ENCODE measurements around the gene KCTD2.
"Not testable (repeated sequence)": the region's sequence is repeated elsewhere in the genome, so short reads cannot be mapped to it uniquely, and the experiment has no call there.

Gene KCTD2

DNA sequence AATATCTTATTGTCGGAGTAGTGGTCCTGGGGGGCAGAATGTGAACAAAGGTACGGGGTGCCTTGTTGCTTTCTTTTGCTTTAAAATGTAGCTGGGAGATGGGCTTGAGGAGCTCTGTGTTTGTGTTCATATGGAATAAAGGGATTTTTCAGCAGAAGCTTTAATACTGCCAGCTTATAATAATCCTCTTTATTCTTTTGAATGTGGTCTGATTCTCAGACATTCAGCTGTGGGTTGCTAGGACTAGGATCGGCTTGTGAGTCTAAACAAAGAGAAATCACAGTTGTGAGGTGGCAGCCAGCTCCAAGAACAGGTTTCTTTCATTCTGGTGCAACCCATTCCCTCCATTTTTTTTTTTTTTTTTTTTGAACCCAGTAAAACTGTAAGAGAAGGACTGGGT lies 27.3 kb upstream of the KCTD2 start:
- FAIRE-seq (no peak), DNase-seq (ENCODE audit: low spot score) (no peak)

- DNase-seq (ENCODE audit: low spot score) (no peak), FAIRE-seq (no peak)
These were observed 26.5 kb upstream of the KCTD2 start for GRCh38 chr17:75020331-75021110.

DNA sequence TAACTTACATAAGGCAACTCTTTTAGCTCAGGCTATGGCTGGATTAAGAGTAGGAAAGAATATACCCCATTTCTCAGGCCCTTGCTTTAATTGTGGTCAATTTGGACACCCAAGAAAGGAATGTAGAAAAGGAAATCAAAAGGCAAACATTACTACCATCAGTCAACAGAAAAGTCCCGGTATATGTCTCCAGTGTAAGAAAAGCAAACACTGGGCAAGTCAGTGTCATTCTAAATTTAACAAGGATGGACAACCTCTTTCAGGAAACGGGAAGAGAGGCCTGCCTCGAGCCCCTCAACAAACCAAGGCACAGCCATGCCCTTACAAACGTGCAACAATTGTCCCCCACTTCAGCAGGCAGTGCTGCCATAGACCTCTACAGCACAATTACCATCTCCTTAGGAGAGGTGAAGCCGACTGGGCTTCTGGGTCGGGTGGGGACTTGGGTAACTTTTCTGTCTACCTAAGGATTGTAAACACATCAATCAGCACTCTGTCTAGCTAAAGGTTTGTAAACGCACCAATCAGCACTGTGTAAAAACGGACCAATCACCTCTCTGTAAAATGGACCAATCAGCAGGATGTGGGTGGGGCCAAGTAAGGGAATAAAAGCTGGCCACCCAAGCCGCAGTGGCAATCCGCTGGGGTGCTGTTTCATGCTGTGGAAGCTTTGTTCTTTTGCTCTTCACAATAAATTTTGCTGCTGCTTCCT lies 22.2 kb upstream of the KCTD2 start:
- DNase-seq (ENCODE audit: low spot score) = no peak
- FAIRE-seq = no peak

DNA sequence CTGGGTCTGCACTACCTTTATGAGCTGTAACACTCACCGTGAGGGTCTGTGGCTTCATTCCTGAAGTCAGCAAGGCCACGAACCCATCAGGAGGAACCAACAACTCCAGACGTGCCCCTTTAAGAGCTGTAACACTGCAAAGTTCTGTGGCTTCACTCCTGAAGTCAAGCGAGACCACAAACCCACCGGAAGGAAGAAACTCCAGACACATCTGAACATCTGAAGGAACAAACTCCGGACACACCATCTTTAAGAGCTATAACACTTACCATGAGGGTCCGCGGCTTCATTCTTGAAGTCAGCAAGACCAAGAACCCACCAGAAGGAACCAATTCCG lies 21.7 kb upstream of the KCTD2 start:
- FAIRE-seq; DNase-seq (ENCODE audit: low spot score): not testable (repeated sequence)

DNA sequence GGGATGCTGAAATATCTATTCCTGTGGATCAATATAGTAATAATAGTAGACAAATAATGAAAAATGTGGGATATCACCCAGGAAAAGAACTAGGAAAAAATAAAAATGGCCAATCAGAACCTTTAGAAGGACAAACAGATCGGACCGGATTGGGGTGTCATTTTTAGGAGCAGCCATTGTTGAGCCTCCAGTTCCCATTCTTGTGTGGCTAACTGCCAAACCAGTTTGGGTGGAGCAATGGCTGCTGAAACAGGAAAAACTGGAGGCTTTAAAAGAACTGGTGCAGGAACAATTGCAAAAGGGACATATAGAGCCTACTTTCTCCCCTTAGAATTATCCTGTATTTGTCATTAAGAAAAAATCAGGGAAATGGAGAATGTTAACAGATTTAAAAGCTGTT lies 20.4 kb upstream of the KCTD2 start:
- not testable (repeated sequence) for DNase-seq (ENCODE audit: low spot score); FAIRE-seq

- FAIRE-seq = no peak
- DNase-seq (ENCODE audit: low spot score) = no peak
These were observed 16.9 kb upstream of the KCTD2 start for GRCh38 chr17:75030161-75030560.

DNA sequence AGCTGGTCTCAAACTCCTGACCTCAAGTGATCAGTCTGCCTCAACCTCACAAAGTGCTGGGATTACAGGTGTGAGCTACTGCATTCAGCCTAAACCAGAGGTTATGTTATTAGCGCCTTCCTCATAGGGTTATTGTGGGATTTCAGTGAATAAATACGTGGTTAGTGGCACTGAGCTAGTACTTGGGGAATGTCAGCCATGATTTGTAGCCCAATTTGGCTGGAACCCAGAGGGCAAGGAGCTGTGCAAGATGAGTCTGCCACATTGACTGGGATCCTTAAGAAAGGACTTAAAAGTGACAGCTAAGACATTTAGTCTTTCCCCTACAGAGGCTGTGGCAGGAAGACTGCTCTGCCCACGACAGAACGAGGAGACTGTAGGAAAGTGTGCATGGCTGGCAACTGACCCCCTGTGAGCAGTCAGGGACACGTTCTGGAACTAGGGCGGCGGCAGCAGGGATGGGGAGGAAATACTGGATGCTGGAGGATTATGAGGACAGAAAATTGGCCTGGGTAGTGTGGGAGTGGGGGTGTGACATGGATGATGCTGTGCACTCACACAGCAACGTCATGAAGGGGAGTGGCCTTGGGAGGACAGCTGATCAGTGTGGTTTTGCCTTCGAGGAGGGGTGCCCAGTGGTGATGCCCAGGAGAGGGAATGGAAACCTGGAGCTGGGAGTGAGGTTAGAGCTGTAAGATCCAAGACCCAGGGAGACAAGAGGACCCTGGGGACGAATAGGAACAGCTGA lies 14.9 kb upstream of the KCTD2 start:
- peak; percentile 42 for DNase-seq (ENCODE audit: low spot score)
- no peak for FAIRE-seq

- no peak for DNase-seq (ENCODE audit: low spot score)
- FAIRE-seq = no peak
These were observed 14.2 kb upstream of the KCTD2 start for GRCh38 chr17:75032720-75033280.

- FAIRE-seq (peak; percentile 55), DNase-seq (ENCODE audit: low spot score) (peak; percentile 95)
These were observed 13.4 kb upstream of the KCTD2 start for GRCh38 chr17:75033346-75034235.

DNA sequence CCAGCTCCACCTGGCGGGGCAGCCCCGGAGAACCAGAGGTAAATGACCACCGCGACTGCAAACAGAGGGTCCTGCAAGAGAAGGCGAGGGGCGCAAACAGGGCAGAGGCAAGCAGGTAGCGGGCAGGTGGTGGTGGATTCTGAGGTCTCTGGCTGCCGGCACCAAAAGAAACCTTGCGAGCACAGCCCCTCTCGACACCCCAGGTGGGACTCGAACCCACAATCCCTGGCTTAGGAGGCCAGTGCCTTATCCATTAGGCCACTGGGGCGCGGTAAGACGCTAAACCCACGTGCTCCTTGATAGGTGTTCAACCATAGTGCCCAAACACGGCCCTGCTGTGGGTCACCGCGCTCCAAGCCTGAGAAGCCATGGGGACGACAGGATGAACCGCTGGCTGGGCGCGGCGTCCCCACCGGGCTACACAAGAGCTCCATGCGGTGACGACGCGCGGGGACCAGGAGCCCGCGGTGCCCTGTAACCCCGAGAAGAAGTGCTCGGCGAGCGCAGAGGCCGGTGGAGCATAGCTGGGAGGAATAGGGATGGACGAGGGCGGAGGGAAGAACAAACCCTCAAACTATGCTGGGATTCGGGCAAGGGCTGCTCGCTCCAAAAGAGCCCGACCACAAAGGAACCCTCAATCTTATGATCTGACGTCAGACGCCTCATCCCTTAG lies 12.7 kb upstream of the KCTD2 start:
- FAIRE-seq (no peak), DNase-seq (ENCODE audit: low spot score) (peak; percentile 92)

- DNase-seq (ENCODE audit: low spot score) = no peak
- FAIRE-seq = no peak
These were observed 10.3 kb upstream of the KCTD2 start for GRCh38 chr17:75036643-75037268.

DNA sequence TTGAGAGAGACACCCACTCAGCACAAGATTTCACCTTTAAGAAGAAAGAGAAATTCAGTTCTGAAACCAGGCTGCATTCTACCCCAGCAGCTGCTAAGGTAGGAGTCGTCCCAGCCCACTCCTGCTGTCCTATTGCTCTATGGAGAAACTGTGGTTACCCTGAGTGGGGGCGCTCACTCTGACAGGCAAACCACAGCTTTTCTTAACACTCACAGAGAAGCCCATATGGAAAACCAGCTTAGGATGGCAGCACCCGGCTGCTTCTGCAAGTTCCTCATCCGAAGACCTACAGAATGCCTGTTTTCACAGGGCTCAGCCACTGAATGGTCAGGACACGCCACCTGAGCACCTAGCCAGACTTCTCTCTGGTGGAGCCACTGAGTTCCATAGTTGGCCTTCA lies 7.8 kb upstream of the KCTD2 start:
- DNase-seq (ENCODE audit: low spot score) (no peak), FAIRE-seq (no peak)

DNA sequence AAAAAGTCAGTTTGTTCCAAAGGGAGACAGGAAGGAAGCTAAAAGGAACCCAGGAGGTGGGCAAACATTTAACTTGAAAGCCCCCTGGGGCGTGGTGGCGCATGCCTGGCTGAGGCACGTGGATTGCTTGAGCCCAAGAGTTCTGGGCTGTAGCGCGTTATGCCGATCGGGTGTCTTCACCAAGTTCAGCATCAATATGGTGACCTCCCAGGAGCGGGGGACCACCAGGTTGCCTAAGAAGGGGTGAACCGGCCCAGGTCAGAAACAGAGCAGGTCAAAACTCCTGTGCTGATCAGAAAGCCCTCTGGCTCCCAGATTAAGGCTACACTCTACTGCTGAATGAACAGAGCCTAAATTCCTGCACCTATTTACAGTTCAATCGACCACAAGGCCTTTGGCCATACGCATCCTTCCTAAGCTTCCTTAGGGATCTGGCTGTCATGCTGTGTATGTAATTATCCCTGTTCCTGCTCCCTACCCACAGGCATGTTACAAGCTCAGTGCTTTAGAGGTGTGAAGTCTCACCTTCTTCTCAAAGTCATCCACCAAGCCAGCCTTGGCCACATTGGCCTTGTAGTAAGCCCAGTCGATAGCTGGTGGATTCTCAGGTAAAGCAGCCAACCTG lies 5.3 kb upstream of the KCTD2 start:
- FAIRE-seq = no peak
- no peak for DNase-seq (ENCODE audit: low spot score)

GRCh38 chr17:75043789-75044188 lies 3.2 kb upstream of the KCTD2 start:
- not testable (repeated sequence) for FAIRE-seq; DNase-seq (ENCODE audit: low spot score)

GRCh38 chr17:75044716-75045115 lies 2.3 kb upstream of the KCTD2 start:
- FAIRE-seq = no peak
- no peak for DNase-seq (ENCODE audit: low spot score)

GRCh38 chr17:75045946-75046406 lies 1.0 kb upstream of the KCTD2 start:
- not testable (repeated sequence) for FAIRE-seq; DNase-seq (ENCODE audit: low spot score)

DNA sequence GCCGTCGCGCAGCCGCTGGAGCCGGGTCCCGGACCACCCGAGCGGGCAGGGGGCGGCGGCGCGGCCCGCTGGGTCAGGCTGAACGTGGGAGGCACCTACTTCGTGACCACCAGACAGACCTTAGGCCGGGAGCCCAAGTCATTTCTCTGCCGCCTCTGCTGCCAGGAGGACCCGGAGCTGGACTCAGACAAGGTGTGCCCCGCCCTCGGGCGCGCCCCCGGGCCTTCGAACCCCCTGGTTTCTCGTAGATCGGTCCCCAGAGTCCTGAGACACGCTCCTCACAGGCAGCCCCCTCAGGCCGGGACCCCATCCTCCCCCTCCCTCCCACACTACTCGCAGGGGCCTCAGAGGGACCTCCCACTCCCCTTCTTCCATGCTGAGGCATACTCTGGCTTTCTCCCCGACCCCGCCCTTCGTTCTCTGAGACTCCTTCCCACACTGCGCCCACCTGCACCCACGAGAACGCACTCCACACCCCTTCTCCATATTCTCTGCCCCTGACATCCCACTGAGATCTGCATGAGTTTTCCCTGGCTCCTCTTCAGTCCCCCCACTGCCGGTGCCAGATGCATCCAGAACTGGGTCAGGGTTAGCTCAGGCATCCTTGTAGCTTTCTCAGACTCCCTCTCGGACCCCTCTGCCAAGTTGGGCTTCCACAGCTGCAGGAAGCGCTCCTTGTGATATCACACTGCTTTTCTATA lies 523 bp downstream of the KCTD2 start:
- FAIRE-seq (no peak), DNase-seq (ENCODE audit: low spot score) (no peak)

DNA sequence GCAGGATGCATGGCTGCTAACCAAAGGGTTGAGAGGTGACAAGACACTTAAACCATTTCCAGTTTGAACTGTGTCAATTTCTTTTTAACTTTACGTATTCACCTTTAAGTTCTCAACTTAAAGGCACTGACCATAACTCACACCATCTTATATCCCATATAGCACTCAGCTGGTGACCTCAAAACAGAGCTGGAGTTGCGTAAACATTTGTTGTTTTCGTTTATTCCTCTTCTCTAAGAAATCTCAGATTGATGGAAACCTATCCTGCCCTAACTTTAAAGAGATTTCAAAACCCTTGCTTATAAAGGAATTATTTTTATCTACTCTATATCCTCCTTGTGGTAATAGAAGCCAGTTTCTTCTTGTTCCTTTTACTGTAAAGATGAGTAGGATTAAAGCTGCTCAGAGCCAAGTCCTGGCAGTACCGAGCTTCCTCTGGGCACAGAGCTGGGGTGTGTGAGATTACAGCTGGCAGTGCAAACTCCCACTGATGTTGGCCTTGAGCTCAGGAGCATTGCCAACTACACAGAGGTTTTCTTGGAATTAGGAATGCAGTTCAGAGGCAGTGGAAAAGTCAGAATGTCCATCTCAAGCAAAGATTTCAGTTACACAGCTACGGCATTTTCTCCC lies 1.3 kb downstream of the KCTD2 start:
- DNase-seq (ENCODE audit: low spot score) (no peak), FAIRE-seq (no peak)

All from RCC 7860 (cell line).